WERI-Rb-1 (cell line): Measurements from ENCODE around the gene SPRR2B.
A peak's percentile ranks its signal among the peaks of the same experiment; 100 is the strongest.
"Not testable (repeated sequence)": the region's sequence is repeated elsewhere in the genome, so short reads cannot be mapped to it uniquely, and the experiment has no call there.

Source experiments
- DNase-seq: peaks from one replicate; pipeline ENCODE4 v3.0.0-alpha.2; 2020
- H3K27ac ChIP-seq: fragments of 250-450 bp; sonication (Bioruptor Pico); 2 replicates; pipeline ENCODE4 v1.5.1; 2020; ENCODE audit warnings: mild to moderate bottlenecking, moderate library complexity
- H3K27me3 ChIP-seq: fragments of 250-450 bp; sonication (Bioruptor Pico); 2 replicates; pipeline ENCODE4 v1.5.1; 2021; ENCODE audit warnings: mild to moderate bottlenecking, low read depth, moderate library complexity; ENCODE audit not compliant: insufficient read depth, severe bottlenecking
- H3K36me3 ChIP-seq: fragments of 250-450 bp; sonication (Bioruptor Pico); 2 replicates; pipeline ENCODE4 v1.5.1; 2020; ENCODE audit warnings: mild to moderate bottlenecking, moderate library complexity
- H3K4me3 ChIP-seq: 2 replicates; pipeline ENCODE4 v1.5.1; 2011; ENCODE audit warnings: low read depth, mild to moderate bottlenecking, control low read depth, low read length
- H3K9me3 ChIP-seq: fragments of 250-450 bp; sonication (Bioruptor Pico); 2 replicates; pipeline ENCODE4 v1.5.1; 2021; ENCODE audit warnings: mild to moderate bottlenecking, moderate library complexity; ENCODE audit not compliant: severe bottlenecking
- TF ChIP-seq, protein P1 (sequence below): IDR thresholded peaks from 2 replicates; pipeline ENCODE4 v1.5.1; 2011; ENCODE audit warnings: low read depth, mild to moderate bottlenecking, control low read depth, inconsistent platforms, low read length

Gene SPRR2B

DNA sequence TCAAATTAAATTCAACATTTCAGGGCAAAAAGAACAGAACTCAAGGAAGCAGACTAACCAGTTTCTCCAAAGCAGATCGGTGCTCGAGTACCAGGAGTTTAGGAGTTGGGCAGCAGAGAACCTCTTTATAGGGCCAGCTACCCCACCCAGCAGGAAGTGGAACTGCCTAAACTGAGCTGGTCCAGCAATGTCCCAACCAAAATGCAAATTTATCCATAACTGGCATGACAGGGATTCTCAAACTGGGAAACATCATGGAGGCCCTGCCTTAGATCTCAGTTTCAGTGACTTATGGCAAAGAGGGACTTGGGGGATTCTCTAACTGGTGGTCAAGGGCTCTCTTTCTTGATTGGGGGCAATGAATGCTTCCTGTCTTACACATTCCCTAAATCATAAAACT lies at the start of gene SPRR2B:
SPRR2B (minus strand) TSS at position 101 of the 400 bp plus-strand sequence. CDS start 772 bp downstream, outside the sequence.
- DNase-seq: no peak
- Histone ChIP-seq H3K4me3 (no peak within 1 kb of the TSS), H3K9me3 (no peaks in the 10 kb centered on the region), H3K27me3 (no peaks in the 10 kb centered on the region), H3K27ac (no peak within 1 kb of the TSS), H3K36me3 (no peaks in the 10 kb centered on the region)
- TF ChIP-seq, protein P1, sequence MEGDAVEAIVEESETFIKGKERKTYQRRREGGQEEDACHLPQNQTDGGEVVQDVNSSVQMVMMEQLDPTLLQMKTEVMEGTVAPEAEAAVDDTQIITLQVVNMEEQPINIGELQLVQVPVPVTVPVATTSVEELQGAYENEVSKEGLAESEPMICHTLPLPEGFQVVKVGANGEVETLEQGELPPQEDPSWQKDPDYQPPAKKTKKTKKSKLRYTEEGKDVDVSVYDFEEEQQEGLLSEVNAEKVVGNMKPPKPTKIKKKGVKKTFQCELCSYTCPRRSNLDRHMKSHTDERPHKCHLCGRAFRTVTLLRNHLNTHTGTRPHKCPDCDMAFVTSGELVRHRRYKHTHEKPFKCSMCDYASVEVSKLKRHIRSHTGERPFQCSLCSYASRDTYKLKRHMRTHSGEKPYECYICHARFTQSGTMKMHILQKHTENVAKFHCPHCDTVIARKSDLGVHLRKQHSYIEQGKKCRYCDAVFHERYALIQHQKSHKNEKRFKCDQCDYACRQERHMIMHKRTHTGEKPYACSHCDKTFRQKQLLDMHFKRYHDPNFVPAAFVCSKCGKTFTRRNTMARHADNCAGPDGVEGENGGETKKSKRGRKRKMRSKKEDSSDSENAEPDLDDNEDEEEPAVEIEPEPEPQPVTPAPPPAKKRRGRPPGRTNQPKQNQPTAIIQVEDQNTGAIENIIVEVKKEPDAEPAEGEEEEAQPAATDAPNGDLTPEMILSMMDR: no peak

DNA sequence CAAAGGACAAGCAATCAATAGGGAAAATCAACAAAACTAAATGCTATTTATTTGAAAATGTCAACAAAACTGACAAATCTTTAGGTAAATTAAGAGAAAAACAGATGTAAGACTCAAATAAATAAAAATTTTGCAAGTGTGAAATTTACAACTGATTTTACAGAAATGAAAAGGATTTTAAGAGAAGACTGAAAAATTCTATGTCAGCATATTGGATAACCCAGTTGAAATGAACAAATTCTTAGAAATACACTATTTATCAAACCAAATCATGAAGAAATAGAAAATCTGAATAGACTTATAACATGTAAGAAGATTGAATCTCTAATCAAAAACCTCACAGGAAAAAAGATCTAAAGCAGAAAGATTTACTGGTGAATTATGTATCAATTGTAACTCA lies 49.5 kb upstream of the SPRR2B start:
- H3K27me3 ChIP-seq: no peaks in the 10 kb centered on the region

GRCh38 chr1:153119491-153119971 lies 48.1 kb upstream of the SPRR2B start:
- TF ChIP-seq, protein P1: no peak
- peak; percentile 63 for DNase-seq
- no peaks in the 10 kb centered on the region for H3K36me3 ChIP-seq
- no peak overlapping the region for H3K4me3 ChIP-seq
- H3K9me3 ChIP-seq: peaks cover 9% of the 10 kb centered on the region
- no peaks in the 10 kb centered on the region for H3K27me3 ChIP-seq
- H3K27ac ChIP-seq: peak overlapping the region; percentile 4; the same call in 1 of the 2 replicates

More for the DNA sequence above, 49.5 kb upstream of the SPRR2B start:
- H3K27ac ChIP-seq: no peak overlapping the region
- H3K9me3 ChIP-seq: peaks cover 23% of the 10 kb centered on the region
- H3K4me3 ChIP-seq: no peak overlapping the region
- TF ChIP-seq, protein P1: no peak
- DNase-seq: no peak
- no peaks in the 10 kb centered on the region for H3K36me3 ChIP-seq

- not testable (repeated sequence) for H3K27ac ChIP-seq, H3K4me3 ChIP-seq, DNase-seq, H3K9me3 ChIP-seq, H3K36me3 ChIP-seq, H3K27me3 ChIP-seq
Observed at GRCh38 chr1:153115264-153115663, 43.9 kb upstream of the SPRR2B start.

DNA sequence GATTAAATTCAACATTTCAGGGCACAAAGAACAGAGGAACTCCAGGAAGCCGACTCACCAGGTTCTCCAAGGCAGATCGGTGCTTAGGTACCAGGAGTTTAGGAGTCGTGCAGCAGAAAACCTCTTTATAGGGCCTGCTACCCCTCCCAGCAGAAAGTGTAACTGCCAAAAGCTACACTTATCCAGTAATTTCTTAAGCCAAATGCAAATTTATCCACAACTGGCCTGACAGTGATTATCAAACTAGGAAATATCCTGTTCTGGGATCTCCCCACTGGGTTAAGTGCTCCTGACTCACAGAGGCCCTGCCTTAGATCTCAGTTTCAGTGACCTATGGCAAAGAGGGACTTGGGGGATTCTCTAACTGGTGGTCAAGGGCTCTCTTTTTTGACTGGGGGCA lies 42.0 kb upstream of the SPRR2B start, which contains the start of gene SPRR2F:
SPRR2F (minus strand) TSS at position 101 of the 400 bp plus-strand sequence. CDS start 783 bp downstream, outside the sequence.
- TF ChIP-seq, protein P1: no peak
- H3K36me3 ChIP-seq: no peaks in the 10 kb centered on the region
- H3K27me3 ChIP-seq: no peaks in the 10 kb centered on the region
- peaks cover 3% of the 10 kb centered on the region for H3K9me3 ChIP-seq
- no peak within 1 kb of the TSS for H3K27ac ChIP-seq
- H3K4me3 ChIP-seq: no peak within 1 kb of the TSS
- no peak for DNase-seq

GRCh38 chr1:153112454-153112853 lies 41.0 kb upstream of the SPRR2B start:
- not testable (repeated sequence) for DNase-seq, H3K27ac ChIP-seq, H3K27me3 ChIP-seq, H3K9me3 ChIP-seq, H3K4me3 ChIP-seq, H3K36me3 ChIP-seq

- Histone ChIP-seq H3K27ac (no peak overlapping the region), H3K27me3 (no peaks in the 10 kb centered on the region), H3K36me3 (no peaks in the 10 kb centered on the region), H3K9me3 (peaks cover 5% of the 10 kb centered on the region), H3K4me3 (no peak overlapping the region)
- TF ChIP-seq, protein P1: no peak
- no peak for DNase-seq
Observed at GRCh38 chr1:153100245-153100644, 28.8 kb upstream of the SPRR2B start.
